KOPT-K1 (cell line): ENCODE measurements around the gene UBE2E3.

ENCODE experiments used
- H3K27ac ChIP-seq: fragments of 200-600 bp; sonication (generic); 2 replicates; pipeline ENCODE4 v1.5.1; 2016; ENCODE audit warnings: antibody characterized with exemption, mild to moderate bottlenecking, low read depth, low read length; ENCODE audit not compliant: poor library complexity, severe bottlenecking
- H3K36me3 ChIP-seq: fragments of 200-600 bp; sonication (generic); 2 replicates; pipeline ENCODE4 v1.5.1; 2017; ENCODE audit warnings: antibody characterized with exemption, mild to moderate bottlenecking, low read length, moderate library complexity; ENCODE audit not compliant: insufficient read depth
- H3K9me3 ChIP-seq: fragments of 200-600 bp; sonication (generic); 2 replicates; pipeline ENCODE4 v1.5.1; 2017; ENCODE audit warnings: antibody characterized with exemption, low read length, mild to moderate bottlenecking; ENCODE audit not compliant: insufficient read depth, poor library complexity, severe bottlenecking

Gene UBE2E3

DNA sequence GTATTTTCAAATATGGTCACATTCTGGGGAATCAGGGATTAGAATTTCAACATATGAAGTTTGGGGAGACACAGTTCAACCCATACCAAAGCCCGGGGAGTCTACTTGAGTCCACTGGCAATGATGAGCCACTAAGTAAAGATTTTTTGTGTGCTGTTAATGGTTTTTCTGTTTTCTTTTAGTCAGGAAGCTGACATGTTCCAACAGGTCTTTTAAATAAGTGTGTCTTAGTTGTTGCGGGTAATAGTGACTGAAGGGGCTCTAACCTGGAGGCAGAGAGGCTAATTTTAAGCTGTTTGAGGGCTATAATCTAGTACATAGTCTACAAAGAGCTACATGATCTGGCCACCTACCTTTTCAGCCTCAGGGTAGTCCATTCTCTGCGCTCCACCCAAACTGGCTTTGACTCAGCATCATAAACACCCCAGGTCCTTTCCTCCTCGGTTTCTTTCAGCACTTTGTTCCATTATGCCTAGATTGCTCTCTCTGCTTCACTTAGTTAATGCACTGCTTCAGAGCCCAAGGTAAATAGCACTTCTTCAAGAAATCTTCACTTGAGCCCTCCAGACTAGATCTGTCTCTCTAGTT, 17.6 kb upstream of the UBE2E3 start:
- H3K27ac ChIP-seq = no peak overlapping the region
- H3K9me3 ChIP-seq = no peaks in the 10 kb centered on the region
- no peaks in the 10 kb centered on the region for H3K36me3 ChIP-seq

DNA sequence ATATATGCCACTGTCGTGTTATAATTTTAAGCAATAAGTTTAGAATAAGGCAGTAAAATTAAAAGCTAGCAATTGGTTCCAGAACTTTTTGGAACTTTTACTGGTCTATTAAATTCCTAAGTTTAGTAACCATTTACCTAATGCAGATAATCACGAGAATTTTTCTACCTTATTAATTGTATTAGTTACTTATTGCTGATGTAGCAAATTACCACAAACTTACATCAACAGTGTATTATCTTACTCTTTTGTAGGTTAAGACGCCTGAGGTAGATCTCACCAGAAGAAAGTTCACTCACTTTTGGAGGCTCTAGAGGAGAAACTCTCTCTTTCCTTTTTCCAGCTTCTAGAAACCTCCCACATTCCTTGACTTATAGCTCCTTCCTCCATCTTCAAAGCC, 14.0 kb upstream of the UBE2E3 start:
- no peaks in the 10 kb centered on the region for H3K9me3 ChIP-seq
- H3K27ac ChIP-seq = no peak overlapping the region
- H3K36me3 ChIP-seq = no peaks in the 10 kb centered on the region

DNA sequence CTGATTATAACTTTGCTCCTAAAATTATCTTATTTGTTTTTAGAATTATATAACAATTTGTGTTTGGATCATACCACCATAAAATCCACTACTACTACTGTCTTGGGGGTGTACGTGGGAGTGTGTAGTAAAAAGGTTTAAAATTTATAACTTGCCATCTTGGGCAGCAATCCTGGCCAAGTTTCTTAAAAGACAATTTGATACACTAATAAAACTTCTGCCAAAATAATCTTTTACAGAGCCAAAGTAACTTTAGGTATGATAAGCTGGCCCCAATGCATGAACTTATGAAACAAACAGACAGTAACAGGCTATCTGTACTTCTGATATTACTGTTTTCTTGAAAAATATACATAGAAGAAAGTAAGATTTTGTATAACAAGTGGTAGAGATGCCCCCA, 11.3 kb upstream of the UBE2E3 start:
- H3K27ac ChIP-seq = no peak overlapping the region
- no peaks in the 10 kb centered on the region for H3K36me3 ChIP-seq

DNA sequence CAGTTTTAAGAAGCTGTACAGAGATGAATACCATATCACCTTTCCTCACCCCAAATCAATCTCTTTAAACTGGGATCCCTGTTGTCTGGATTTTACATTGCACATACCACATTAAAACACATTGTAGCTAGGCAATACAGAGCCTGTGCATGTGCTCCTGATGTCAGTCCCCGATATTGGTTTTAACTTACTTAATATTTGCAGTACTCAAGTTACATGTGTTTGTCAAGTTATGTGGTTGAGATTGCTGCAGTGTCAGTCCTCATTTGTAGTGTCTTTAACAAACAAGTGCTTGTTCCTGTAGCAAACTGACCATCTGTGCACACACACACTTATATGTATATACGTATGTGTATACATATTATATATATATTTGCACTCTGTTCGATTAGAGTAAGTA, 10.4 kb upstream of the UBE2E3 start:
- Histone ChIP-seq H3K27ac (no peak overlapping the region), H3K36me3 (no peaks in the 10 kb centered on the region), H3K9me3 (no peaks in the 10 kb centered on the region)

More for the DNA sequence above, 11.3 kb upstream of the UBE2E3 start:
- H3K9me3 ChIP-seq = no peaks in the 10 kb centered on the region

DNA sequence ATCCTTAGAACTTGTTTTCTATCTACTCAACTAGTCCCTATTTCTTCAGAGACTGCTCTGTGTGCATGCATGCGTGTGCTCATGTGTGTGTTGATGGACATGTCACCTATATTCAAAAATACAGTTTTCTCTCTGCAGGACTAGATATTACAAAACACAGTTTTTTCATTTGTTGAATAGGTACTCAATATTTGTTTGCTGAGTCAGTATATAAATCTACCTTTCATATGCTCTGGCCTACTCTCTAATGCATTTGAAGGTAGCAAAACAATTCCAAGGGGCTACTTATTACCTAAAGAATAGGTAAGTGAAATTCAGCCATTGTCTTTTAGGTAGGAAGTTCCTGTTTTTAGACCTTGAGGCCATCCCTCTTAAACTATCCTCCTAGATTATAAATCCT, 8.6 kb upstream of the UBE2E3 start:
- no peaks in the 10 kb centered on the region for H3K9me3 ChIP-seq
- H3K36me3 ChIP-seq = no peaks in the 10 kb centered on the region
- H3K27ac ChIP-seq = no peak overlapping the region

DNA sequence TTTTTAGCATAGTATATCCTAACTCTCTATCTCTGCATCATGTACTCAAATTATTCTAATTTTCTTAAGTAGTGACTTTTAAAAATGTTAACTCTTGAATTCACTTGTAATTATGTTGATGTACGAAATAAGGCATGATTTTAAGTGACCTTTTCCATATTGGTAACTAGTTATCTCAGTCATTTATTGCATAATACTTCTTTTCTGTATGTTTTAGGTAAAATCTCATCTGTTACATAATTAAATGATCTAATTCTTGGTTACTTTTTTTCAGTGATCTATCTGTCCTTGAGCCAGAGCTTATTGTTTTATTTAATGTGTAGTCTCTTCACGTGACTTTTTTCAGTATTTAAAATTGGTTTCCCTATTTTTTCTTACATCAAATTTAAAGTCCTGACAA, 4.8 kb upstream of the UBE2E3 start:
- Histone ChIP-seq H3K27ac (no peak overlapping the region), H3K36me3 (no peaks in the 10 kb centered on the region), H3K9me3 (no peaks in the 10 kb centered on the region)

DNA sequence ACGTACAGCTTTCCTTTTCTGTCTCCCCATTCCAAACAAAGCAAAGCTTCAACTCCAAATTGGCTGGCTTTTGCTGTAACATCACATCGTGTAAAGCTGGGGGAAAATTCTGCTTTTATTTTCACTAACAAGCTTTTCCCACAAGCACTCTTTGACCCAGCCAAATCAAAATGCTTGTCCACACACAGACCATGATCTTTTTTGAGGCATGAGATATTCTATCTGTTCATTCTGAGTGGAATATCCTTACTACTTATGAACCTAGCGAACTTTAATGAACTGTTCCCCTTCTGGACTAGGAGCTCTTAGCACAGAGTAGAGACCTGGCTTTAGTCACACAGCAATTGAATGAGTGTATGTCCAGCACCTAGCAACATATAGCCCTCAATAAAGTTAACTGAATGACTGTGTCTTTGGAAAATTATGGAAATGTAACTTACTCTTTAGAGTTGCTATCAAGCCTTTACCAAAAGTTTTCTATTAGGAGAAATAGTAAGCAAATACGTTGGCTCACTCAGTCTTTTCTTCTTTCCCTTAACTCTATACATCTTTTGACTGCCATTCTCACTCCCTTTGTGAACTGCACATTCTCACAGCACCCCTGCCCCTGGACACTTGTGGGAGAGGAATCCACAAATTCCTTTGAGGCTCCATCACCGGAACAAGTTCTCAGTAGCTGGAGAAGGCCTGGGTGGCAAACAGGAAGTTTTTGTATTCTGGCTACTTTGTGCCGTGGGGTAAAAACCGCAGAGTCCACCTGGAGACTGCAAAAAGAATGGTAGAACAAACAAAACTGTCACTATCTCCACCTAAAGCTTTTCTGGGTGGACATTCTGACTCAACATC, 1.3 kb upstream of the UBE2E3 start:
- H3K9me3 ChIP-seq = no peaks in the 10 kb centered on the region
- no peaks in the 10 kb centered on the region for H3K36me3 ChIP-seq
- no peak overlapping the region for H3K27ac ChIP-seq

DNA sequence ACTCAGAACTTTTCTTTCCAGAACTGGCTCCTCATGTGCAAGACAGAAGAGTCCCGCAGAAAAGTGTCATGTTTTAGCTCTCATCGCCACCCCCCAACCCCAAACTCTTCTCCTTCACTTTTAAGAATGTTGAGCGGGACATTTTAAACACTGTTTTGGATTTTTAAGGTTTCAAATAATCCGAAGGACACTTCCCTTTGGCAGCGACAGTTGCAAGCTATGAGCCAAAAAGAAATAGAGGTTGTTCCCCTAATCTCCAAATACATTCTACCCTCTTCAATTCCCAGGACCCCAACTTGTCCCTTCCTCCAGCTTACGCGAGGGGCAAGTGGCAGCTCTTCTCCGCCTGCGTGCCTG, 678 bp upstream of the UBE2E3 start:
- no peaks in the 10 kb centered on the region for H3K9me3 ChIP-seq
- no peaks in the 10 kb centered on the region for H3K36me3 ChIP-seq
- no peak overlapping the region for H3K27ac ChIP-seq

DNA sequence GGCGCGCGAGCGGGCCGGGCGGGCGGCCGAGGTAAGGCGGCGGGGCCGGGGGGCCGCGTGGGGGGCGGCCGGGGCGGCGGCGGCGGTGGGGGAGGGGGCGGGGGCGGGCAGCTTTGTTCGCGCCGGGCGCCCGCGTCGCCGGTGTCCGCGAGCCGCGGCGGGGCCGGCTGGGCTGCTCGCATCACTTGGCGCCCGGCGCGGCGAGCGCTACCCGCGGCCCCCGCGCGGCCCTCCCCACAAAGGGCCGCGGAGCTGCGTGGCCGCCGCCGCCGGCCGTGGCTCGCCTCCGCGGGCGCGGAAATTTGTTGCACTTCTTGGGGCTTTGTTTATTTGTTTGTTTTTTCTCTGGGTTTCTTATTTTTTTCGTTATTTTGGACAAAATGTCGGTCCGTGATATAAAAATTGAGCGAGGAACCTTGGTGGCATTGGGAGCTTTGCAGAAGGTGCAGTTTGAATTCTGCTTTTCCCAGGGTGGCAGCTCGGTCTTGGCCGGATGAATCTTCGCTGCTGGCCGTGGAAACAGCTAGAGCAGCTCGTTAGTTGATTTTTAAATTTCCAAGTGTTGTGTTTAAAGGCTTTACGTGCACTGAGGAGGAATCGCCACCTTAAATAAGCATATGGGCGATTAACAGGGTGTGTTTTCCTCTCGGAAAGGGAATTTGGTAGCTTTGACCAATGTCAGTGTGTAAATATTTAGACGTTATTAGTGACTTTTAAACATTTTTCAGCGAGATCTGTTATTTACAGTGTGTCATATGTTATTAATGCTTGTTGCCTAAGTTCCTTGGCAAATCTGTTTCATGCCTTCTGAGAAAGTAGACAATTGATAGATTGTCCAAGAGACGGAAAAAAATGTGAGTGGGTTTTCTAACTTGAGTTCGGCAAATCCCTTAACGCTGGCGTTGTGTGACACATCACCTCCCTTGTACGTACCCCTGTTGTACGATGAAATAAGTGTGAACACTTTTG, 822 bp downstream of the UBE2E3 start:
- H3K9me3 ChIP-seq = no peaks in the 10 kb centered on the region
- H3K27ac ChIP-seq = peak overlapping the region; percentile 20
- no peaks in the 10 kb centered on the region for H3K36me3 ChIP-seq

DNA sequence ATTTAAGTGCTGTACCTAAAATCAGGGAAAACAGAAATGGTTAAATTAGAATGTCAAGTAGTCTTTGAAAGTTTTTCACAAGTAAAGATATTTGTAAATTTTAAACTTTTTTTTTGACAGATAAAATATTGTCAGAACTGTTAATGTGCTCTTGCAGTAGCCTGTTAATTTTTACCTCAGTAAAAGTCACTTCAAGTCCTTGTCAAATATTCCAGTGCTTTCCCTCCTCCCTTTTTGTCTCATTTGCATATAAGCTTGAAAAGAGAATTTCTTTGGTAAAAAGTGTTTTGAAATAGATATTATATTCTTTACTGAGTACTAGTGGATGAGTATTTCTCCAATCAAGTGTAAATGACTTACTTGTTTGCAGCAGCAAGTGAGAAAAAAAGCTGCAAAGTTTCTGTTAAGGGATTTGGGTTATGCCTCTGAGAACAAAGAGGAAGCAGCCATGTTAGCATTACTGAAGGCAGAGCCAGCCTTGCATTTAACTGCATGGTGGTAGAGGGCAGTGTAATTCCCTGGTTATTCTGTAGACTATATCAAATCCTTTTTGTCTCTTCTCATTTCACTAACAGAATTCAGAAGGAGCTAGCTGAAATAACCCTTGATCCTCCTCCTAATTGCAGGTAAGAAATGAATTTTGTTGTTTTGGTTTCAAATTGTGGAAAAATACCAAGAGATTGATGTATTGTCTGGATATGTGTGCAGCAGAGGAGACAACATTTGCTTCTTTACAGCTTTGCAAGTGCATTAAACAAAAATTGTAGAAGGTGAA, 3.2 kb downstream of the UBE2E3 start:
- H3K27ac ChIP-seq = no peak overlapping the region

DNA sequence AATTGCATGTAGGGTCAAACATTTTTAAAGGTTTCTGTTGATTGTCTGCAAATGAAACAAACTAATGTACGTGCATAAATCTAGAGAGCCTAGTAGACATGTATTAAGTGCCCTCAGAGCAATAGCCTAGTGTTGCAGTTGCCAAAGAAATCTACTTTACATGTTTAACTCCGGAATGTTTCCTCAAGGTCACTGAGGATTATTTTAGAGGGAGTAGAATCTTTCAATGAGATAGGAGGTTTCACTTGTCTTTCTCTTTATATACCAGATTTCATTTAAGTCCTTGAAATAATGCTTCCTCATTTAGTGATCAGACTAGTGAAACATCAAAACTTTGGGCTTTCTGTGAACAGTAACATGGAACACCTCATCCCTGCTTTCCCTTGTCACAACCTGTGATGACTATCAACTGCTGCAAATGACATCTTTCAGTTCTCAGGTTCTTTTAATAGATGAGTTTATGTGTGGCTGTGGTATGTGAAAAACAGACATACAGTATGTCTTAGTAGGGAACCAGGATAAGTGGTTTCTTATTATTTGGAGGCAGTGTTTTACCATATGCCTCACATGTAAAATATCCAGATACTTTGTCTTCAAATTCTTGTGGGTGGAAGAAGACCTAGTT, 5.5 kb downstream of the UBE2E3 start:
- Histone ChIP-seq H3K36me3 (no peaks in the 10 kb centered on the region), H3K9me3 (no peaks in the 10 kb centered on the region), H3K27ac (no peak overlapping the region)

More for the DNA sequence above, 3.2 kb downstream of the UBE2E3 start:
- no peaks in the 10 kb centered on the region for H3K9me3 ChIP-seq
- H3K36me3 ChIP-seq = no peaks in the 10 kb centered on the region

DNA sequence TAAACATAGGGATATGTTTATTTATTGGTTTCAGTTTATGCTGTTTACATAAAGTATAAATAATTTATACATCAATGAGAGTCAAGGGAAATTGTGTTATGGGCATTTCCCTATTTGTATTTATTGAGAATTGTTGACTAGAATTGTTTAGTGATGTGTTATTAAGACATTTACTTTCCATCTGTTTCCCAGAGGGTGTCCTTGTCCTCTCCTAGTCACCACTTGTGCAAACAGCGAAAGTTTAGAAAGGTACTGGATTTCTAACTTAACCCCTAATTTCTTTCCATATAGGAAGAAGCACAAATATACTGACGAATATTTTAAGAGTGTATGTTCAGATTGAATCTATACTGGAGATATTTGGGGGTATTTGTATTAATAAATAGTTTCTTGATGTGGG, 6.7 kb downstream of the UBE2E3 start:
- Histone ChIP-seq H3K36me3 (no peaks in the 10 kb centered on the region), H3K9me3 (no peaks in the 10 kb centered on the region), H3K27ac (no peak overlapping the region)

DNA sequence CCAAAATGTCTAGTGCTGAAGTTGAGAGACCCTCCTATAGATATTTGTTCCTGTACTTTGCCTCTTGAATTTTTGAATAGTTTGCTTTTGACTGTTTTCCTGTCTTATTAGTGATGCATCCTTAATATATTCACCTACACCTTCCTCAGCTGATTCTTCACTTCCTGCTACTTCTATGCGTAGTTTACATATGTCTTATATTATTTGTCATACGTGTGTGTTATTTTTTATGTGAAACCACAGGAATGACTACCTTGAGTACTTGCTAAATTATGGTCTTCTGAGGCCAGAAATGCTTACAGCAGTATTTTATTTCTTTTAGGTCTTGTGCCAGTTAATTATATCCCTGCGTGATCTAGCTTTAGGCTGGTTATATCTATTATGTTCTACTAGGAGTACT, 9.9 kb downstream of the UBE2E3 start:
- Histone ChIP-seq H3K27ac (no peak overlapping the region), H3K9me3 (no peaks in the 10 kb centered on the region), H3K36me3 (no peaks in the 10 kb centered on the region)

DNA sequence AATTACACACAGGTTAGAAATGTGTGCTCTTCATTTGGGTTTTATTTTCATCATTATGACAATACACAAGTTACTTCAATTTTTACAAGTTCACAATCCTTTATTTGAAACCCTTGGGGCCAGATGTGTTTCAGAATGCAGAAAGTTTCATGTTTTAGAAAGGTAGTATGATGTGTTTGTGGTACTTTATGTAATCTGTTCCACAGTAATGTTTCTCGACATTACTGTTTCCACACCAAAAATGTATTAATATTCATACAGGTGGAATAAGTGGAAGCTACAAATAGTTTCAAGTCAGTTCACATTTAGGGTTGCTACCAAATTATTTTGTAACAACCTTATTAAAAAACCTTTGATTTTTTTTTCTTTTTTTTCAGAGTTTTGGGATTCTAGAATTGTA, 10.4 kb downstream of the UBE2E3 start:
- no peak overlapping the region for H3K27ac ChIP-seq
- H3K9me3 ChIP-seq = no peaks in the 10 kb centered on the region
- no peaks in the 10 kb centered on the region for H3K36me3 ChIP-seq
